Measurements from ENCODE around the gene DMAC2. TPM values are rescaled to one million over a fixed set of nuclear protein-coding genes. Genes with fewer than 3 reads are reported as not detected.

DMAC2 gene
- total and polyA plus RNA-seq, 2 of the 13 experiments (the other 11 are each of a cell fraction or from before 2014, with no cell fraction given), result 39.0 to 66.0 TPM

DNA sequence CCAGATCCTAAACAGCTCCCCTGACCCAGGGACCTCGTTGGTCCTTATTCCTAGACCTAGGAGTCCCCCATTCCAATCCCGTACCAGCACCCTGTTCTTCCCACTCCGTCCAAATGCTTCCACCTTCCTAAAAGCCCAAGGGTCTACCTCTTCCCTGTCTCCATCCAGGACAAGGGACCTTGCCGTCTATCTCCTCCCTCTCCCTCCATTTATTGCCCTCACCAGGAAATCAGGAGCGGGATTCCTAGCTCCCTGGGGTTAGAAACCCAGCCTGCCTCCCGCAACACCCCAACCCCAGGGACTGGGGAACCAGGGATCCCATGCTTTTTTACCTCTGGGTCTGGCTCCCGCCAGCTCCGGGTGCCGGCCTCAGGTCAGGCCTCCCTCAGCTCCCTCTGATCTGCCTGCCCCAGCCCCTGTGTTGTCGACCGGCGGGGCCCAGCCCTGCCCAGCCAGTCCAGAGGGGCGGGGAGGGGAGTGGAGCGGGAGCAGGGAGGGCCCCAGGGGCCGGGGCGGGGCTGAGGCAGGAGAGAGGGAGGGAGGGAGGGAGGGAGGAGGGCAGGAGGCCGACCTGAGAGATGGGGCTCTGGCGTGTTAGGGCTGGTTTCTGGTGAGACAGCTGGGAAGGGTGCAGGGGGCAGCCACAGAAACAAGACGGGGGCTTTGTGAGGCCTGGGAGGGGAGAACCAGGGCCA is 12.6 kb downstream of the DMAC2 start, which contains the start of gene B3GNT8 (continued):
- TF ChIP-seq ZNF644 (CRISPR knock-in tag; IDR thresholded peaks at IDR 0.05; ENCODE audit: low read depth) (no peak), SIX4 (CRISPR knock-in tag; IDR thresholded peaks at IDR 0.05) (no peak), BRCA1 (CRISPR knock-in tag; IDR thresholded peaks at IDR 0.05) (no peak), ZNF205 (CRISPR knock-in tag; IDR thresholded peaks at IDR 0.05) (no peak), ZNF572 (CRISPR knock-in tag; IDR thresholded peaks at IDR 0.05) (no peak), HMGXB3 (CRISPR knock-in tag; IDR thresholded peaks at IDR 0.05; ENCODE audit: borderline replicate concordance) (no peak), MLLT10 (CRISPR knock-in tag; IDR thresholded peaks at IDR 0.05) (no peak), CERS6 (CRISPR knock-in tag; IDR thresholded peaks at IDR 0.05) (no peak), ARID5B (CRISPR knock-in tag; IDR thresholded peaks at IDR 0.05) (0 out of 2 replicates have a peak, but pooled peaks have one; percentile 34), ZMYM4 (CRISPR knock-in tag; IDR thresholded peaks at IDR 0.05) (no peak), CBX1 (IDR thresholded peaks at IDR 0.05; ENCODE audit: low read depth) (no peak), NCOR1 (IDR thresholded peaks at IDR 0.05; ENCODE audit: borderline replicate concordance, low read length) (no peak), FOSL2 (CRISPR knock-in tag; IDR thresholded peaks at IDR 0.05) (peak; percentile 30; the same call in 1 of the 2 replicates), FOXC1 (CRISPR knock-in tag; IDR thresholded peaks at IDR 0.05; ENCODE audit: borderline replicate concordance) (no peak), THYN1 (CRISPR knock-in tag; IDR thresholded peaks at IDR 0.05; ENCODE audit: borderline replicate concordance, low read depth) (no peak), MZF1 (CRISPR knock-in tag; IDR thresholded peaks at IDR 0.05; ENCODE audit: borderline replicate concordance) (no peak), ZNF549 (CRISPR knock-in tag; IDR thresholded peaks at IDR 0.05) (no peak), KLF12 (CRISPR knock-in tag; IDR thresholded peaks at IDR 0.05; ENCODE audit: borderline replicate concordance) (no peak)
- TF ChIP-seq, protein P1, sequence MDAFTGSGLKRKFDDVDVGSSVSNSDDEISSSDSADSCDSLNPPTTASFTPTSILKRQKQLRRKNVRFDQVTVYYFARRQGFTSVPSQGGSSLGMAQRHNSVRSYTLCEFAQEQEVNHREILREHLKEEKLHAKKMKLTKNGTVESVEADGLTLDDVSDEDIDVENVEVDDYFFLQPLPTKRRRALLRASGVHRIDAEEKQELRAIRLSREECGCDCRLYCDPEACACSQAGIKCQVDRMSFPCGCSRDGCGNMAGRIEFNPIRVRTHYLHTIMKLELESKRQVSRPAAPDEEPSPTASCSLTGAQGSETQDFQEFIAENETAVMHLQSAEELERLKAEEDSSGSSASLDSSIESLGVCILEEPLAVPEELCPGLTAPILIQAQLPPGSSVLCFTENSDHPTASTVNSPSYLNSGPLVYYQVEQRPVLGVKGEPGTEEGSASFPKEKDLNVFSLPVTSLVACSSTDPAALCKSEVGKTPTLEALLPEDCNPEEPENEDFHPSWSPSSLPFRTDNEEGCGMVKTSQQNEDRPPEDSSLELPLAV (CRISPR knock-in tag; conservative IDR thresholded peaks at IDR 0.05; ENCODE audit: low read depth), result no peak

Measured in HepG2 (cell line).